A549 (cell line): ENCODE results near the gene KIF21A. TPM values are rescaled to one million over a fixed set of nuclear protein-coding genes. Genes with fewer than 3 reads are reported as not detected.
A peak's percentile ranks its signal among the peaks of the same experiment; 100 is the strongest.

ENCODE experiments used
- ATAC-seq, 2 experiments: fragments of 200-7000 bp in 1 of 2; fragments of >200 bp in 1 of 2; cut with Nextera tagmentation in 1 of 2; cut with Tn5 transposase in 1 of 2; 3 replicates each; pipeline versions ENCODE4 v1.8.0 to v1.9.1; 2018 to 2020; ENCODE audit warnings: mild to moderate bottlenecking in 1 of 2, moderate library complexity in 1 of 2
- CTCF ChIA-PET: fragments of 300-600 bp; sonication (Branson Sonifier 250); formaldehyde crosslinking; extraction: SDS; loops from one replicate; lab custom pipeline; 2021; ENCODE audit warnings: antibody characterized with exemption, inconsistent platforms; lab: Yijun Ruan, JAX
- POLR2A ChIA-PET: fragments of 350-600 bp; formaldehyde crosslinking; extraction: SDS; loops from one replicate; lab custom pipeline; 2021; ENCODE audit warnings: antibody characterized with exemption, inconsistent platforms; lab: Yijun Ruan, JAX
- DNase-seq, 2 experiments: peaks; one replicate each; pipeline versions ENCODE4 v3.0.0 to v3.0.0-alpha.2; 2011 to 2016; ENCODE audit warnings: low read depth in 1 of 2, low spot score in 1 of 2
- FAIRE-seq: peaks from 2 replicates; lab custom pipeline; 2011; peaks lifted over from hg19 to GRCh38; lab: Jason Lieb, UNC
- H3K27ac ChIP-seq, 2 experiments: fragments of >200 bp; sonication (Bioruptor Twin); formaldehyde crosslinking; 3 replicates each; pipeline ENCODE4 v1.5.1; 2016 to 2017
- H3K4me1 ChIP-seq: fragments of >200 bp; sonication (Bioruptor Twin); formaldehyde crosslinking; 3 replicates; pipeline ENCODE4 v1.6.1; 2016
- H3K4me2 ChIP-seq: fragments of >200 bp; sonication (Bioruptor Twin); formaldehyde crosslinking; 3 replicates; pipeline ENCODE4 v1.6.1; 2016
- H3K4me3 ChIP-seq: fragments of >200 bp; sonication (Bioruptor Twin); formaldehyde crosslinking; 3 replicates; pipeline ENCODE4 v1.5.1; 2016
- H3K9me3 ChIP-seq: fragments of >200 bp; sonication (Bioruptor Twin); formaldehyde crosslinking; 3 replicates; pipeline ENCODE4 v1.6.1; 2016
- ATOH8 ChIP-seq: fragments of 250-450 bp; sonication (Bioruptor Pico); IDR thresholded peaks from 2 replicates; pipeline ENCODE4 v1.5.0; 2020; ENCODE audit warnings: low read depth, mild to moderate bottlenecking, moderate library complexity
- BHLHE40 ChIP-seq: IDR thresholded peaks from 2 replicates; pipeline ENCODE4 v1.6.1; 2012; ENCODE audit warnings: low read depth, low read length, inconsistent platforms
- CBX2 ChIP-seq: fragments of 200-600 bp; sonication (generic); IDR thresholded peaks from 2 replicates; pipeline ENCODE4 v1.6.1; 2016; ENCODE audit warnings: low read depth, mild to moderate bottlenecking, borderline replicate concordance
- CHD2 ChIP-seq: fragments of 150-350 bp; IDR thresholded peaks from 2 replicates; pipeline ENCODE4 v1.6.1; 2014; ENCODE audit warnings: low read length; ENCODE audit not compliant: partially characterized antibody
- CTCF ChIP-seq: fragments of >200 bp; sonication (Bioruptor Twin); formaldehyde crosslinking; IDR thresholded peaks from 3 replicates; pipeline ENCODE4 v1.5.1; 2016
- EHF ChIP-seq: fragments of 250-450 bp; sonication (Bioruptor Pico); IDR thresholded peaks from 2 replicates; pipeline ENCODE4 v1.5.0; 2020; ENCODE audit warnings: mild to moderate bottlenecking
- EHMT2 ChIP-seq: fragments of 200-600 bp; sonication (generic); IDR thresholded peaks from 2 replicates; pipeline ENCODE4 v1.6.1; 2016; ENCODE audit warnings: antibody characterized with exemption, low read depth, mild to moderate bottlenecking, moderate library complexity
- EP300 ChIP-seq, 2 experiments: fragments of >200 bp; sonication (Bioruptor Twin); formaldehyde crosslinking; IDR thresholded peaks; 2 replicates in 1 of 2; 3 replicates in 1 of 2; pipeline ENCODE4 v1.6.1; 2016 to 2017
- ESRRA ChIP-seq: fragments of 150-350 bp; IDR thresholded peaks from 2 replicates; pipeline ENCODE4 v1.6.1; 2014; ENCODE audit warnings: mild to moderate bottlenecking, low read length, borderline replicate concordance
- FOSB ChIP-seq: fragments of 250-450 bp; sonication (Bioruptor Pico); IDR thresholded peaks from 2 replicates; pipeline ENCODE4 v1.5.0; 2020; ENCODE audit warnings: mild to moderate bottlenecking, moderate library complexity
- FOXS1 ChIP-seq: fragments of 250-450 bp; sonication (Bioruptor Pico); IDR thresholded peaks from 2 replicates; pipeline ENCODE4 v1.5.0; 2020; ENCODE audit warnings: mild to moderate bottlenecking, moderate library complexity
- GATA3 ChIP-seq: IDR thresholded peaks from 2 replicates; pipeline ENCODE4 v1.6.1; 2012; ENCODE audit warnings: borderline replicate concordance
- HMGXB4 ChIP-seq: fragments of 250-450 bp; sonication (Bioruptor Pico); IDR thresholded peaks from 2 replicates; pipeline ENCODE4 v1.5.0; 2021; ENCODE audit warnings: mild to moderate bottlenecking, moderate library complexity, borderline replicate concordance
- MAFK ChIP-seq: fragments of 450-650 bp; IDR thresholded peaks from 2 replicates; pipeline ENCODE4 v1.6.1; 2014; ENCODE audit not compliant: partially characterized antibody
- MYC ChIP-seq: IDR thresholded peaks from 2 replicates; pipeline ENCODE4 v1.6.1; 2012; ENCODE audit warnings: mild to moderate bottlenecking, inconsistent platforms, low read length, improper control_type of control experiment, borderline replicate concordance
- NPAS2 ChIP-seq: fragments of 250-450 bp; sonication (Bioruptor Pico); IDR thresholded peaks from 2 replicates; pipeline ENCODE4 v1.8.0; 2022; ENCODE audit warnings: mild to moderate bottlenecking, moderate library complexity, borderline replicate concordance
- POLR2A ChIP-seq: IDR thresholded peaks from 2 replicates; pipeline ENCODE4 v1.6.1; 2012; ENCODE audit warnings: mild to moderate bottlenecking, low read length
- POLR2AphosphoS2 ChIP-seq: conservative IDR thresholded peaks from 2 replicates; pipeline ENCODE4 v1.6.1; 2012; ENCODE audit warnings: low read length, improper control_type of control experiment, inconsistent platforms
- RAD21 ChIP-seq, 2 experiments: fragments of >200 bp in 1 of 2; sonication (Bioruptor Twin) in 1 of 2; formaldehyde crosslinking in 1 of 2; IDR thresholded peaks in 1 of 2; conservative IDR thresholded peaks in 1 of 2; 2 replicates in 1 of 2; 3 replicates in 1 of 2; pipeline ENCODE4 v1.6.1; 2012 to 2018; ENCODE audit warnings: inconsistent platforms in 1 of 2
- RARB ChIP-seq: fragments of 250-450 bp; sonication (Bioruptor Pico); IDR thresholded peaks from 2 replicates; pipeline ENCODE4 v1.8.0; 2021; ENCODE audit warnings: mild to moderate bottlenecking, moderate library complexity
- REST ChIP-seq: fragments of 200-600 bp; sonication (generic); IDR thresholded peaks from 2 replicates; pipeline ENCODE4 v1.6.1; 2016; ENCODE audit warnings: antibody characterized with exemption, mild to moderate bottlenecking, moderate library complexity
- RFX5 ChIP-seq: fragments of 450-650 bp; IDR thresholded peaks from 2 replicates; pipeline ENCODE4 v1.7.1; 2014; ENCODE audit warnings: antibody characterized with exemption, mild to moderate bottlenecking, moderate library complexity
- SMC3 ChIP-seq: fragments of >200 bp; sonication (Bioruptor Twin); formaldehyde crosslinking; IDR thresholded peaks from 3 replicates; pipeline ENCODE4 v1.6.1; 2018; ENCODE audit warnings: inconsistent platforms
- SREBF2 ChIP-seq: fragments of 450-650 bp; IDR thresholded peaks from 2 replicates; pipeline ENCODE4 v1.6.1; 2014; ENCODE audit warnings: mild to moderate bottlenecking, moderate library complexity
- ZC3H11A ChIP-seq: fragments of 450-650 bp; IDR thresholded peaks from 2 replicates; pipeline ENCODE4 v1.6.1; 2014; ENCODE audit warnings: antibody characterized with exemption, mild to moderate bottlenecking
- ZFP36 ChIP-seq: fragments of 450-650 bp; IDR thresholded peaks from 2 replicates; pipeline ENCODE4 v1.6.1; 2014; ENCODE audit warnings: borderline replicate concordance; ENCODE audit not compliant: partially characterized antibody
- ZNF302 ChIP-seq: fragments of 250-450 bp; sonication (Bioruptor Pico); IDR thresholded peaks from 2 replicates; pipeline ENCODE4 v1.9.0; 2021; ENCODE audit warnings: inconsistent platforms, mild to moderate bottlenecking, moderate library complexity
- WGBS: methylation state at CpG from one replicate; pipeline ENCODE4 v1.1.6; 2017; ENCODE audit errors: missing lambda C conversion rate; 5-methylcytosine and 5-hydroxymethylcytosine counted together
- polyA plus RNA-seq, 4 experiments: library from polyadenylated mRNA; depleted of rRNA in 3 of 4; stranded (reverse); fragments of >200 nt; fragmentation: RNase III in 1 of 4; extraction: RNeasy Plus Mini Kit Qiagen cat#74134 plus additional on column Dnase treatment in 1 of 4; gene quantifications; 2 replicates in 3 of 4; 3 replicates in 1 of 4; pipeline ENCODE4 v1.2.3, GENCODE V29; 2011 to 2017

KIF21A gene
- polyA plus RNA-seq, 2 of the 4 experiments (the other 2 are of a cell fraction) = 26.0 to 79.0 TPM

- TF ChIP-seq MAFK (no peak), REST (no peak), RFX5 (no peak), MYC (no peak), SMC3 (no peak), HMGXB4 (CRISPR knock-in tag) (no peak), ZNF302 (no peak), POLR2AphosphoS2 (no peak)
These were observed 167.1 kb downstream of the KIF21A start (continued) for GRCh38 chr12:39275846-39276245.

GRCh38 chr12:39272871-39273655, 169.9 kb downstream of the KIF21A start:
- Histone ChIP-seq H3K9me3 (no peaks in the 10 kb centered on the region), H3K4me2 (no peak overlapping the region), H3K4me1 (no peaks in the 10 kb centered on the region), H3K4me3 (no peak overlapping the region), H3K27ac (no peak overlapping the region)
- ChIA-PET CTCF (interaction anchor here (0.6 to 6.5 kb wide), 42 partner anchors 9 to 945 kb away, joined by 3 to 101 read pairs (median 4); partner anchors contain the start of gene CPNE8), POLR2A (no interaction called here)
- FAIRE-seq = peak; percentile 7
- peak; percentile 52 to 68; a peak in 2 of 6 replicates for ATAC-seq
- 23% methylated on average over 8 of the region's 8 CpGs for WGBS
- TF ChIP-seq SREBF2 (no peak), ZNF302 (no peak), ZC3H11A (no peak), HMGXB4 (CRISPR knock-in tag) (no peak), EHF (no peak), ZFP36 (no peak), FOSB (CRISPR knock-in tag) (no peak), ESRRA (no peak), BHLHE40 (no peak), GATA3 (no peak), MYC (no peak), FOXS1 (CRISPR knock-in tag) (no peak), SMC3 (peak; percentile 75), CBX2 (no peak), RAD21 (conservative IDR thresholded peaks at IDR 0.05 in 1 of 2, IDR thresholded peaks at IDR 0.05 in 1 of 2) (peak; percentile 79 to 86), POLR2A (no peak), NPAS2 (CRISPR knock-in tag) (no peak), CHD2 (no peak), EP300 (IDR thresholded peaks at IDR 0.05) (no peak), CTCF (peak; percentile 78), RARB (CRISPR knock-in tag) (no peak), ATOH8 (no peak), EHMT2 (no peak)
- peak; percentile 4 to 48 for DNase-seq
